GM10248 (cell line): ENCODE results near the gene PSD.

Experiments used
- CTCF ChIA-PET: fragments of 300-600 bp; sonication (Branson Sonifier 250); formaldehyde crosslinking; extraction: SDS; loops from one replicate; lab custom pipeline; 2021; ENCODE audit warnings: antibody characterized with exemption; lab: Yijun Ruan, JAX
- POLR2A ChIA-PET: fragments of 350-650 bp; sonication (Branson Sonifier 250); formaldehyde crosslinking; extraction: SDS; loops from one replicate; lab custom pipeline; 2020; ENCODE audit warnings: antibody characterized with exemption; lab: Yijun Ruan, JAX
- DNase-seq: peaks from one replicate; pipeline ENCODE4 v3.0.0; 2012; ENCODE audit errors: extremely low spot score
- CTCF ChIP-seq: IDR thresholded peaks from 2 replicates; pipeline ENCODE4 v1.5.1; 2012; ENCODE audit warnings: mild to moderate bottlenecking, low read depth; ENCODE audit errors: extremely low read depth, missing control alignments, control extremely low read depth

The PSD gene

GRCh38 chr10:102422545-102423129 lies 4.1 kb upstream of the PSD start:
- peak; percentile 96 for TF ChIP-seq CTCF
- CTCF ChIA-PET, result interaction anchor here (0.7 to 10.0 kb wide), 35 partner anchors 11 to 266 kb away, joined by 3 to 140 read pairs (median 5); partner anchors contain the start of genes ACTR1A, C10orf95, CUEDC2 and ELOVL3
- peak; percentile 65 for DNase-seq
- POLR2A ChIA-PET, result no interaction called here

DNA sequence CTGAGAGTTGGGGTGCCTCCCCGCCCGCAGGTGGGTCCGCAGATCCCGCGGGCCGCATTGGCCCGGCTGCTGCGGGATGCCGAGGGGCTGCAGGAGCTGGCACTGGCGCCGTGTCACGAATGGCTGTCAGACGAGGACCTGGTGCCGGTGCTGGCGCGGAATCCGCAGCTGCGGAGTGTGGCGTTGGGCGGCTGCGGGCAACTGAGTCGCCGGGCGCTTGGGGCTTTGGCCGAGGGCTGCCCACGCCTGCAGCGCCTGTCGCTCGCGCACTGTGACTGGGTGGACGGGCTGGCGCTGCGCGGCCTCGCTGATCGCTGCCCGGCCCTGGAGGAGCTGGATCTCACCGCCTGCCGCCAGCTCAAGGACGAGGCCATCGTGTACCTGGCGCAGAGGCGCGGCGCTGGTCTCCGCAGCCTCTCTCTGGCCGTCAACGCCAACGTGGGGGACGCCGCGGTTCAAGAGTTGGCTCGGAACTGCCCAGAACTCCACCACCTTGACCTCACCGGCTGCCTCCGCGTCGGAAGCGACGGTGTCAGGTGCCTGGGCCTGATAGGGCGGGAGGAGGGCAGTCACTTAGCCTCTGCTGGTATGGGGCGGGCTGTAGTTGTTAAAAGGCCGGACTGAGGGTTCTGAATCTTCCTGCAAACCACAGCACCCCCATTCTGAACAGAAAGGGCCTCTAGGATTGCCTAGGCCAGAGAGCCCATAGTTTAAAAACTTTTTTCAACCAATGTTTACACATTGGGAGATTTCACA lies 3.4 kb upstream of the PSD start:
- DNase-seq, result no peak
- no peak for TF ChIP-seq CTCF
- ChIA-PET CTCF (interaction anchor here (0.7 to 10.0 kb wide), 31 partner anchors 10 to 265 kb away, joined by 3 to 140 read pairs (median 5); partner anchors contain the start of genes ACTR1A, C10orf95, CUEDC2 and ELOVL3), POLR2A (interaction anchor here (1.0 to 1.3 kb wide), 2 partner anchors 10 to 27 kb away, joined by 4 read pairs; partner anchors contain the start of genes CUEDC2 and NFKB2)

DNA sequence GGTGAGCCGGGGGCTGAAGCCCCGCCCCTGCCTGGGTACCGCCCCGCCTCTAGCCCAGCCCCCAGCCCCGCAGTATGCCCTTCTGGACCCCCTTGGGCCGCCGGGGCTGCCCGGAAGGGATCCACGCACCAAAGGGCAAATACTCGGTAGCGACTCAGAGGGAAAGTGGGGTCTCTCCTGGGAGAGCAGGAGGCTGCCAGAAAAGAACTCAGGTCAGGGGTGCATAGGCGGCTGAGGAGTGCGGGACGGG lies 2.8 kb upstream of the PSD start:
- no peak for TF ChIP-seq CTCF
- POLR2A ChIA-PET, result interaction anchor here (1.0 to 1.3 kb wide), 2 partner anchors 11 to 26 kb away, joined by 4 read pairs; partner anchors contain the start of genes CUEDC2 and NFKB2
- DNase-seq, result no peak
- CTCF ChIA-PET, result interaction anchor here (1.1 to 10.0 kb wide), 23 partner anchors 10 to 264 kb away, joined by 3 to 140 read pairs (median 8); partner anchors contain the start of genes ACTR1A, C10orf95, CUEDC2 and ELOVL3

- TF ChIP-seq CTCF, result no peak
- POLR2A ChIA-PET, result interaction anchor here (1.0 to 1.3 kb wide), 2 partner anchors 12 to 26 kb away, joined by 4 read pairs; partner anchors contain the start of genes CUEDC2 and NFKB2
- CTCF ChIA-PET, result interaction anchor here (1.2 to 10.0 kb wide), 17 partner anchors 9 to 251 kb away, joined by 3 to 140 read pairs (median 8); partner anchors contain the start of genes C10orf95, CUEDC2, ELOVL3 and NFKB2
- DNase-seq, result peak; percentile 96
Measured at GRCh38 chr10:102420714-102421506, 2.3 kb upstream of the PSD start, which contains the start of gene FBXL15. Gene FBXL15 (plus strand): TSS chr10:102420836. CDS start chr10:102421130, 294 bp downstream.

GRCh38 chr10:102420181-102420713 lies 1.7 kb upstream of the PSD start:
- ChIA-PET CTCF (interaction anchor here (1.2 to 10.0 kb wide), 11 partner anchors 9 to 189 kb away, joined by 3 to 140 read pairs (median 24); partner anchors contain the start of genes C10orf95, CUEDC2, NFKB2 and SUFU), POLR2A (no interaction called here)
- DNase-seq, result no peak
- no peak for TF ChIP-seq CTCF
